Astrocyte (in vitro differentiated cells and primary cell): ENCODE results near the gene TOR1AIP1. TPM values are rescaled to one million over a fixed set of nuclear protein-coding genes. Genes with fewer than 3 reads are reported as not detected.

Experiments used
- DNase-seq: peaks from one replicate; pipeline ENCODE4 v3.0.0-alpha.2; 2010; ENCODE audit warnings: low read depth
- FAIRE-seq: peaks from 2 replicates; lab custom pipeline; 2011; peaks lifted over from hg19 to GRCh38; lab: Jason Lieb, UNC
- H2AFZ ChIP-seq: 2 replicates; pipeline ENCODE4 v1.6.0; 2012; ENCODE audit warnings: low read depth, low read length, inconsistent platforms
- H3K27ac ChIP-seq: 2 replicates; pipeline ENCODE4 v1.5.1; 2011; ENCODE audit warnings: low read depth, low read length, inconsistent platforms
- H3K27me3 ChIP-seq: 2 replicates; pipeline ENCODE4 v1.6.0; 2011; ENCODE audit warnings: low read length, inconsistent platforms; ENCODE audit not compliant: insufficient read depth
- H3K36me3 ChIP-seq: 2 replicates; pipeline ENCODE4 v1.5.1; 2011; ENCODE audit warnings: low read length, inconsistent platforms; ENCODE audit not compliant: insufficient read depth
- H3K4me1 ChIP-seq: 2 replicates; pipeline ENCODE4 v1.5.1; 2011; ENCODE audit warnings: low read length, inconsistent platforms; ENCODE audit not compliant: insufficient read depth
- H3K4me2 ChIP-seq: 2 replicates; pipeline ENCODE4 v1.6.0; 2012; ENCODE audit warnings: low read length, inconsistent platforms
- H3K4me3 ChIP-seq: 2 replicates; pipeline ENCODE4 v1.5.1; 2011; ENCODE audit warnings: low read depth, mild to moderate bottlenecking, low read length, inconsistent platforms; ENCODE audit not compliant: insufficient read depth
- H3K79me2 ChIP-seq: 2 replicates; pipeline ENCODE4 v1.6.0; 2012; ENCODE audit warnings: mild to moderate bottlenecking, low read length, inconsistent platforms; ENCODE audit not compliant: insufficient read depth
- H3K9ac ChIP-seq: 2 replicates; pipeline ENCODE4 v1.6.0; 2012; ENCODE audit warnings: mild to moderate bottlenecking, low read length, inconsistent platforms
- H3K9me3 ChIP-seq: 2 replicates; pipeline ENCODE4 v1.5.1; 2012; ENCODE audit warnings: low read depth, mild to moderate bottlenecking, low read length, inconsistent platforms; ENCODE audit not compliant: insufficient read depth
- H4K20me1 ChIP-seq: 2 replicates; pipeline ENCODE4 v1.6.0; 2012; ENCODE audit warnings: low read length, inconsistent platforms; ENCODE audit not compliant: insufficient read depth
- H3K27ac Mint-ChIP-seq: one replicate; pipeline ENCODE4 v1.8.0; 2021; ENCODE audit warnings: mild to moderate bottlenecking, mixed read lengths; ENCODE audit not compliant: unreplicated experiment
- H3K27me3 Mint-ChIP-seq: one replicate; pipeline ENCODE4 v1.8.0; 2021; ENCODE audit warnings: low read depth, mixed read lengths; ENCODE audit not compliant: unreplicated experiment
- H3K36me3 Mint-ChIP-seq: one replicate; pipeline ENCODE4 v1.8.0; 2021; ENCODE audit warnings: low read depth, mixed read lengths; ENCODE audit not compliant: unreplicated experiment
- H3K4me1 Mint-ChIP-seq: one replicate; pipeline ENCODE4 v1.8.0; 2021; ENCODE audit warnings: low read depth, mixed read lengths; ENCODE audit not compliant: unreplicated experiment
- H3K4me3 Mint-ChIP-seq: one replicate; pipeline ENCODE4 v1.8.0; 2021; ENCODE audit warnings: mild to moderate bottlenecking, moderate library complexity, mixed read lengths; ENCODE audit not compliant: unreplicated experiment
- H3K9me3 Mint-ChIP-seq: one replicate; pipeline ENCODE4 v1.8.0; 2021; ENCODE audit warnings: mild to moderate bottlenecking, mixed read lengths; ENCODE audit not compliant: unreplicated experiment
- EZH2 ChIP-seq: IDR thresholded peaks from 2 replicates; pipeline ENCODE4 v1.6.1; 2012; ENCODE audit warnings: mild to moderate bottlenecking, low read length, inconsistent platforms; ENCODE audit not compliant: insufficient read depth
- total RNA-seq: library from RNA; stranded (reverse); gene quantifications from 2 replicates; pipeline ENCODE4 v1.2.1, GENCODE V29; 2021
- TF ChIP-seq, protein P1 (sequence below): IDR thresholded peaks from 2 replicates; pipeline ENCODE4 v1.5.1; 2011; ENCODE audit warnings: low read depth, mild to moderate bottlenecking, inconsistent platforms, low read length, moderate library complexity; ENCODE audit not compliant: insufficient read depth

TOR1AIP1 gene
- total RNA-seq, 1 donor from 2014 or later, result 37.4 TPM

DNA sequence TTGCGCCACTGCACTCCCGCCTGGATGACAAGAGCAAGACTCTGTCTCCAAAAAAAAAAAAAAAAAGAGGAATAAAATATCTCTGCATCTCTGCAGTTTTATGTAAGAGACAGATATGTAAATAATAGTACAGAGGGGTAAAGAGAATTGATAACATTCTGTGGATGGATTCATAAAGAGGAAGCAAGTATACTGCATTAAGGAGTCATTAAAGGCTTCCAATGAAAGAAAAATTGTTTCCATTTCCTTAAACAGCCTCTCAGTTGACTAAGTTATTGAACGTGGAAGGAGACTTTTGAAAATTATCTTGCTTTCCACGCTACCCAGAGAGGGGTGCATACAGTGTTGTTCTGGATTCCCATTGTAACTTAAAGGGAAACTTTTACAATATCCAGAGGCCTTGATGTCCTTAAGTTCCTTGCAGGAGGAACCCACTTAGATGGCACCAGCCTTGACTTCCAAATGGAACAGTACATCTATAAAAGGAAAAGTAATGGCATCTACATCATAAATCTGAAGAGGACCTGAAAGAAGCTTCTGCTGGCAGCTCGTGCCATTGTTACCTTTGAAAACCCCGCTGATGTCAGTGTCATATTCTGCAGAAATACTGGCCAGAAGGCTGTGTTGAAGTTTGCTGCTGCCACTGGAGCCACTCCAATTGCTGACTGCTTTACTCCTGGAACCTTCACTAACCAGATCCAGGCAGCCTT is 86.4 kb downstream of the TOR1AIP1 start:
- Histone ChIP-seq H3K36me3 (no peaks in the 10 kb centered on the region), H3K4me2 (no peak overlapping the region), H3K27me3 (no peaks in the 10 kb centered on the region), H2AFZ (no peak overlapping the region), H3K9me3 (peaks cover 3% of the 10 kb centered on the region), H3K27ac (no peak overlapping the region), H3K79me2 (peaks cover 90% of the 10 kb centered on the region), H3K4me1 (no peaks in the 10 kb centered on the region), H3K4me3 (no peak overlapping the region), H4K20me1 (peaks cover 56% of the 10 kb centered on the region), H3K9ac (no peak overlapping the region)
- DNase-seq (no peak), FAIRE-seq (no peak)
- Mint-ChIP-seq H3K9me3 (no peaks in the 10 kb centered on the region), H3K27me3 (no peaks in the 10 kb centered on the region), H3K4me1 (peaks cover 20% of the 10 kb centered on the region), H3K36me3 (peaks cover 2% of the 10 kb centered on the region), H3K4me3 (no peak overlapping the region), H3K27ac (no peak overlapping the region)
- TF ChIP-seq, protein P1, sequence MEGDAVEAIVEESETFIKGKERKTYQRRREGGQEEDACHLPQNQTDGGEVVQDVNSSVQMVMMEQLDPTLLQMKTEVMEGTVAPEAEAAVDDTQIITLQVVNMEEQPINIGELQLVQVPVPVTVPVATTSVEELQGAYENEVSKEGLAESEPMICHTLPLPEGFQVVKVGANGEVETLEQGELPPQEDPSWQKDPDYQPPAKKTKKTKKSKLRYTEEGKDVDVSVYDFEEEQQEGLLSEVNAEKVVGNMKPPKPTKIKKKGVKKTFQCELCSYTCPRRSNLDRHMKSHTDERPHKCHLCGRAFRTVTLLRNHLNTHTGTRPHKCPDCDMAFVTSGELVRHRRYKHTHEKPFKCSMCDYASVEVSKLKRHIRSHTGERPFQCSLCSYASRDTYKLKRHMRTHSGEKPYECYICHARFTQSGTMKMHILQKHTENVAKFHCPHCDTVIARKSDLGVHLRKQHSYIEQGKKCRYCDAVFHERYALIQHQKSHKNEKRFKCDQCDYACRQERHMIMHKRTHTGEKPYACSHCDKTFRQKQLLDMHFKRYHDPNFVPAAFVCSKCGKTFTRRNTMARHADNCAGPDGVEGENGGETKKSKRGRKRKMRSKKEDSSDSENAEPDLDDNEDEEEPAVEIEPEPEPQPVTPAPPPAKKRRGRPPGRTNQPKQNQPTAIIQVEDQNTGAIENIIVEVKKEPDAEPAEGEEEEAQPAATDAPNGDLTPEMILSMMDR, result no peak
- TF ChIP-seq EZH2, result no peak

DNA sequence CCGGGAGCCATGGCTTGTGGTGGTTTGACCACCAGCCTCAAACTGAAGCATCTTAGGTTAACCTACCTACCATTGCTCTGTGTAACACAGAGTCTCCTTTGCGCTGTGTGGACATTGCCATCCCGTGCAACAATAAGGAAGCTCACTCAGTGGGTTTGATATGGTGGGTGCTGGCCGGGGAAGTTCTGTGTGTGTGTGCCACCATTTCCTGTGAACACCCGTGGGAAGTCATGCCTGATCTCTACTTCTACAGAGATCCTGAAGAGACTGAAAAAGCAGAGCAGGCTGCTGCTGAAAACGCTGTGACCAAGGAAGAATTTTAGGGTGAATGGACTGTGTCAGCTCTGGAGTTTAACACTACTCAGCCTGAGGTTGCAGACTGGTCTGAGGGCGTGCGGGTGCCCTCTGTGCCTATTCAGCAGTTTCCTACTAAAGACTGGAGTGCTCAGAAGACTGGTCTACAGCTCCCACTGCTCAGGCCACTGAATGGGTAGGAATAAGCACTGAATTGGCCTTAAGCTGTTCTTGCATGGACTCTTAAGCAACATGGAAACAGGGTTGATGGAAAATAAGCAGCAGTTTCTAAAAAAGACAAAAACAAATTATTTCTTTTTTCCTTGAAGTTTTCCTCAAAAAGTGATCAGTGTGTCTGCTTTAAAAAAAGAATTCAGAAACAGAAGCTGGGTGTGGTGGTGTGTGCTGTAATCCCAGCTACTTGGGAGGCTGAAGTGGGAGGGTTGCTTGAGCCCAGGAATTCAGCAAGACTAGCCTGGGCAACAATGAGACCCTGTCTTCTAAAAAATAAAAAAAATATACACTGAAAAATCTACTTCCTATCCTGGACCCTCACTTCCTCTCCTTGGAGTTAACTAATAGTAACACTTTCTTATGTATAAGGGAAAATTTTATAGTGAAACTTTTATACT is 87.2 kb downstream of the TOR1AIP1 start:
- no peak overlapping the region for H3K4me2 ChIP-seq
- H3K36me3 Mint-ChIP-seq, result peaks cover 5% of the 10 kb centered on the region
- H3K4me3 Mint-ChIP-seq, result no peak overlapping the region
- H3K4me1 Mint-ChIP-seq, result peaks cover 20% of the 10 kb centered on the region
- H3K9me3 Mint-ChIP-seq, result no peaks in the 10 kb centered on the region
- no peak overlapping the region for H2AFZ ChIP-seq
- no peak overlapping the region for H3K9ac ChIP-seq
- no peak overlapping the region for H3K4me3 ChIP-seq
- no peak for DNase-seq
- H3K79me2 ChIP-seq, result peaks cover 88% of the 10 kb centered on the region
- H3K27me3 Mint-ChIP-seq, result no peaks in the 10 kb centered on the region
- H3K27ac Mint-ChIP-seq, result peak overlapping the region; percentile 47
- peaks cover 3% of the 10 kb centered on the region for H3K9me3 ChIP-seq
- H3K4me1 ChIP-seq, result no peaks in the 10 kb centered on the region
- H4K20me1 ChIP-seq, result peaks cover 49% of the 10 kb centered on the region
- H3K36me3 ChIP-seq, result no peaks in the 10 kb centered on the region
- no peaks in the 10 kb centered on the region for H3K27me3 ChIP-seq
- H3K27ac ChIP-seq, result no peak overlapping the region
- FAIRE-seq, result no peak
- TF ChIP-seq, protein P1, result no peak
- TF ChIP-seq EZH2, result no peak

Other genes with a start within 250 kb of the TOR1AIP1 start
- not detected in 2 replicates for gene FAM163A, start 139.0 kb upstream of the TOR1AIP1 start, total RNA-seq
- gene TOR1AIP2, start 4.5 kb upstream of the TOR1AIP1 start, total RNA-seq, result 128 and 141 TPM in 2 replicates
- 28.8 and 29.2 TPM in 2 replicates for gene CEP350, start 72.5 kb downstream of the TOR1AIP1 start, total RNA-seq